ENCODE measurements around the gene TSPAN5. TPM values are rescaled to one million over a fixed set of nuclear protein-coding genes. Genes with fewer than 3 reads are reported as not detected.

The TSPAN5 gene
- total and polyA plus RNA-seq, 8 donors: 1.6 to 90.2 (median 8.5) TPM

DNA sequence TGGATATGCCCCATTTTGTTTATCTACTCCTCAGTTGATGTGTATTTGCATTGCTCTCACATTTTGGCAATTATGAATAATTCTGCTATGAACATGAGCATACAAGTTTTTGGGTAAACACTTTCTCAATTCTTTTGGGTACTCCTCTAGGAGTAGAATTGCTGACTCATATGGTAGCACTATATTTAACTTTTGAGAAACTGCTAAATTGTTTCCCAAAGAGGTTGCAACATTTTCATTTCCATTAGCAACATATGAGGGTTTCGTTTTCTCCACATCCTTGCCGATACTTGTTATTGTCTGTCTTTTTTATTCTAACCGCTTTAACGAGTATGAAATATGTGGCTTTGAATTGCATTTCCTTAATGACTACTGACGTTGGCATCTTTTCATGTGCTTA, 185.4 kb downstream of the TSPAN5 start:
- Histone ChIP-seq H3K9me3 (no peaks in the 10 kb centered on the region), H3K4me1 (peaks cover 1 to 13% (median 7%) of the 10 kb centered on the region in 4 donors), H3K27me3 (no peaks in the 10 kb centered on the region), H3K27ac (no peak overlapping the region), H3K4me3 (no peak overlapping the region), H3K36me3 (peaks cover 0 to 37% (median 8%) of the 10 kb centered on the region in 4 donors)
- no peak for DNase-seq
- TF ChIP-seq, protein P1, sequence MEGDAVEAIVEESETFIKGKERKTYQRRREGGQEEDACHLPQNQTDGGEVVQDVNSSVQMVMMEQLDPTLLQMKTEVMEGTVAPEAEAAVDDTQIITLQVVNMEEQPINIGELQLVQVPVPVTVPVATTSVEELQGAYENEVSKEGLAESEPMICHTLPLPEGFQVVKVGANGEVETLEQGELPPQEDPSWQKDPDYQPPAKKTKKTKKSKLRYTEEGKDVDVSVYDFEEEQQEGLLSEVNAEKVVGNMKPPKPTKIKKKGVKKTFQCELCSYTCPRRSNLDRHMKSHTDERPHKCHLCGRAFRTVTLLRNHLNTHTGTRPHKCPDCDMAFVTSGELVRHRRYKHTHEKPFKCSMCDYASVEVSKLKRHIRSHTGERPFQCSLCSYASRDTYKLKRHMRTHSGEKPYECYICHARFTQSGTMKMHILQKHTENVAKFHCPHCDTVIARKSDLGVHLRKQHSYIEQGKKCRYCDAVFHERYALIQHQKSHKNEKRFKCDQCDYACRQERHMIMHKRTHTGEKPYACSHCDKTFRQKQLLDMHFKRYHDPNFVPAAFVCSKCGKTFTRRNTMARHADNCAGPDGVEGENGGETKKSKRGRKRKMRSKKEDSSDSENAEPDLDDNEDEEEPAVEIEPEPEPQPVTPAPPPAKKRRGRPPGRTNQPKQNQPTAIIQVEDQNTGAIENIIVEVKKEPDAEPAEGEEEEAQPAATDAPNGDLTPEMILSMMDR (IDR thresholded peaks at IDR 0.05): no peak
- TF ChIP-seq POLR2A (IDR thresholded peaks at IDR 0.05): no peak
- no peak for TF ChIP-seq EP300 (IDR thresholded peaks at IDR 0.05)
- TF ChIP-seq POLR2AphosphoS5 (IDR thresholded peaks at IDR 0.05): no peak
- 83 to 88% (median 86%) methylated on average over 5 of the region's 5 CpGs for WGBS, 5 donors
- intact Hi-C loops (cut with DNase I; ENCODE audit: low total_unique reads): no loop called here

DNA sequence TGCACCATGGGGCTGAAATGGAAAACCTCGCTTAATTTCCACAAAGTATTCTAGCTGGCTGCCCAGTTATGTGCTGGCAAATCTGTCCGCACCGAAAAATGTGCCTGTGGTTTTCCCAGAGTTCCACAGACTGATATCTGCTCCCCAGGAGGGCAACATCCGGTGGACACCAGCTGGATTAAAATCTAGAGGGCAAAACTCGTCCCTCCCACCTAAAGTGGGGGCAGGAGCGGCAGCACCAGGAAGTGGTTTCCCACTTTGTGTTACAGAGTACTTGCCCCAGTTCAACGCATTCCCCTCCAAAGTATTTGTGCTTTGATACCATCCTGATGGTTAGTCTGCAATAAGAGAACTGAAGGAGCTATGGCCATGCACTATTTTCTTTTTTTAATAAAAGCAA, 187.6 kb downstream of the TSPAN5 start:
- H3K4me3 ChIP-seq: no peak overlapping the region
- no peak for DNase-seq
- whole genome bisulfite sequencing, 5 donors: 70 to 89% (median 85%) methylated on average over 7 of the region's 7 CpGs
- H3K9me3 ChIP-seq: no peaks in the 10 kb centered on the region
- intact Hi-C loops (cut with DNase I; ENCODE audit: low total_unique reads): no loop called here
- TF ChIP-seq POLR2AphosphoS5 (IDR thresholded peaks at IDR 0.05): no peak
- no peak for TF ChIP-seq EP300 (IDR thresholded peaks at IDR 0.05)
- no peak for TF ChIP-seq POLR2A (IDR thresholded peaks at IDR 0.05)
- TF ChIP-seq, protein P1 (IDR thresholded peaks at IDR 0.05): no peak
- H3K4me1 ChIP-seq: peaks cover 5 to 21% (median 12%) of the 10 kb centered on the region in 4 donors
- no peaks in the 10 kb centered on the region for H3K27me3 ChIP-seq
- peaks cover 0 to 18% (median 6%) of the 10 kb centered on the region in 4 donors for H3K36me3 ChIP-seq
- H3K27ac ChIP-seq: no peak overlapping the region

DNA sequence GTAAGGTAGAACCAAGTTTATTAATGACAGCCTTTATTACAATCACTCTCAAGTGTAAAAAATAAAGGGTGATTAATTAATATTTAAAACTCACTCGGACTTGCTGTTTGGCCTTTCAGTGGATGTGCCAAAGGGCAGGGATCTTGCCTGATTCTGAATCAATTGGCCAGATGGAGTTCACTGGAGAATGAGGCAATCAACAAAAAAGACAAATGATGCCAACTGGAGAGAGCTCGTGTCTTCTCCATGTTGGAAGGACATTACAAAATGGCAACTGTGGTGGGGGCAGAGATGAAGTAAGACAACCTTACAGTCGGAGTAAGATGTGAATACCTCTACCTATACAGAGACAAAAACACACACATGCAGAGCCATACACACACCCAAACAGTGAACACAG, 188.0 kb downstream of the TSPAN5 start:
- Histone ChIP-seq H3K4me1 (peaks cover 5 to 21% (median 12%) of the 10 kb centered on the region in 4 donors), H3K27me3 (no peaks in the 10 kb centered on the region), H3K4me3 (no peak overlapping the region), H3K36me3 (peaks cover 0 to 13% (median 6%) of the 10 kb centered on the region in 4 donors), H3K9me3 (no peaks in the 10 kb centered on the region), H3K27ac (no peak overlapping the region)
- WGBS, 5 donors: 79 to 85% (median 84%) methylated on average over 3 of the region's 3 CpGs
- intact Hi-C loops (cut with DNase I; ENCODE audit: low total_unique reads): no loop called here
- DNase-seq: no peak
- TF ChIP-seq POLR2AphosphoS5 (IDR thresholded peaks at IDR 0.05) (no peak), EP300 (IDR thresholded peaks at IDR 0.05) (no peak), POLR2A (IDR thresholded peaks at IDR 0.05) (no peak)
- TF ChIP-seq, protein P1 (IDR thresholded peaks at IDR 0.05): no peak

DNA sequence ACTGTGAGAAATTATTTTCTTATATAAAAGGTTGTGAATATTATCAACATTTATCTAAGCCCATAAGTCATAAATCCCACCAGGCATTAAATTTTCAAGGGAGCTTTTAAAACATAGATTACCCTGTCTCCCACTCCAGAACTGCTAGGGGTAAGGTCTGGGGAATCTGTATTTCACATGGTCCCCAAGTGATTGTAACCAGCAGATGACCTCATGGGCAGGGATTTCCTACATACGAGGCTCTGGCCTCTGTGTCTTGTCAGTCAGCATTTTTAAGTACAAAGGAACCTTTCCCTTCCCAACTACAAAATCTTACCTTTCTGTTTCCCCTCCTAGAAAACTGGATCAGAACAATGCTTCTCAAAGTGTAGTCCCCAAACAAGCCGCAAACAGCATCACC, 188.6 kb downstream of the TSPAN5 start:
- WGBS, 5 donors: 41 to 59% (median 51%) methylated on average over 2 of the region's 2 CpGs
- Histone ChIP-seq H3K4me1 (peaks cover 5 to 21% (median 12%) of the 10 kb centered on the region in 4 donors), H3K9me3 (no peaks in the 10 kb centered on the region), H3K27ac (no peak overlapping the region), H3K4me3 (no peak overlapping the region), H3K36me3 (peaks cover 0 to 12% (median 6%) of the 10 kb centered on the region in 4 donors), H3K27me3 (no peaks in the 10 kb centered on the region)
- TF ChIP-seq POLR2AphosphoS5 (IDR thresholded peaks at IDR 0.05): no peak
- intact Hi-C loops (cut with DNase I; ENCODE audit: low total_unique reads): no loop called here
- DNase-seq: no peak

DNA sequence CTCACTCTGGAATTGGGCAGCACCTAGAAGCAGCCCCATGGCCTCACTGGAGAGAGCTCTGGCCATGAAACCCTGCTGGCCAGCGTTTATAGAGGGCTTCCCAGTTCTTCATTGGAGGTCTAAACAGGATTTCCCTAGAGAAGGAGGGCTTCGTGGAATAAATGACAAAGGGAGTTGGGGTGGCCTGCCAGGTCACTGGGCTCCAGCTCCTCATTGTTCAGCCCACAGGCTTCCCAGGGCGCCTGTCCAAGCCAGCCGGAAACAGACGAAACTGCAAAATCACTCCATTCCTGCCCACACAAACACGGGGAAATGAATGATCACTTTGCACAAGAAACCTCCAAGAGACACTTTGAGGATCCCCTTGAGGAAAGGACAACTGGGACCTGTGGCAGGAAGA, 189.7 kb downstream of the TSPAN5 start:
- TF ChIP-seq EP300 (IDR thresholded peaks at IDR 0.05): no peak
- no peak for TF ChIP-seq POLR2A (IDR thresholded peaks at IDR 0.05)
- no peak for TF ChIP-seq POLR2AphosphoS5 (IDR thresholded peaks at IDR 0.05)
- TF ChIP-seq, protein P1 (IDR thresholded peaks at IDR 0.05): no peak
- no peaks in the 10 kb centered on the region for H3K27me3 ChIP-seq
- H3K27ac ChIP-seq: peak overlapping the region in 3 of 5 donors; percentile 11 to 56 (median 27)
- DNase-seq: peak in 1 of 2 donors; percentile 56
- WGBS, 5 donors: 17 to 30% (median 26%) methylated on average over 6 of the region's 6 CpGs
- intact Hi-C loops (cut with DNase I; ENCODE audit: low total_unique reads): no loop called here
- H3K36me3 ChIP-seq: peaks cover 0 to 12% (median 6%) of the 10 kb centered on the region in 4 donors
- peaks cover 5 to 21% (median 12%) of the 10 kb centered on the region in 4 donors for H3K4me1 ChIP-seq
- no peaks in the 10 kb centered on the region for H3K9me3 ChIP-seq
- H3K4me3 ChIP-seq: no peak overlapping the region

Measured in stomach (tissue), 9 donors.